IPS-18a (cell line): Measurements from ENCODE around the gene ZNF516.
"Not testable (repeated sequence)": the region's sequence is repeated elsewhere in the genome, so short reads cannot be mapped to it uniquely, and the experiment has no call there.

Experiments
- H3K27ac ChIP-seq: one replicate; pipeline ENCODE4 v1.5.1; 2013; ENCODE audit warnings: low read length
- H3K27me3 ChIP-seq: one replicate; pipeline ENCODE4 v1.6.1; 2013; ENCODE audit warnings: mild to moderate bottlenecking, low read length; ENCODE audit not compliant: control insufficient read depth, insufficient read depth
- H3K36me3 ChIP-seq: one replicate; pipeline ENCODE4 v1.6.1; 2013; ENCODE audit warnings: low read depth, low read length; ENCODE audit not compliant: control insufficient read depth
- H3K4me1 ChIP-seq: one replicate; pipeline ENCODE4 v1.6.1; 2013; ENCODE audit warnings: low read depth, low read length; ENCODE audit not compliant: control insufficient read depth
- H3K4me3 ChIP-seq: one replicate; pipeline ENCODE4 v1.5.1; 2013; ENCODE audit warnings: low read length
- H3K9ac ChIP-seq: one replicate; pipeline ENCODE4 v1.6.1; 2013; ENCODE audit warnings: mild to moderate bottlenecking, low read length, moderate library complexity
- H3K9me3 ChIP-seq: one replicate; pipeline ENCODE4 v1.6.1; 2013; ENCODE audit warnings: low read depth, low read length; ENCODE audit not compliant: control insufficient read depth

ZNF516 gene

GRCh38 chr18:76475450-76476194 lies 19.4 kb downstream of the ZNF516 start:
- no peak overlapping the region for H3K4me3 ChIP-seq
- no peaks in the 10 kb centered on the region for H3K36me3 ChIP-seq
- no peaks in the 10 kb centered on the region for H3K4me1 ChIP-seq
- no peak overlapping the region for H3K9ac ChIP-seq
- H3K27me3 ChIP-seq, result no peaks in the 10 kb centered on the region
- no peaks in the 10 kb centered on the region for H3K9me3 ChIP-seq
- H3K27ac ChIP-seq, result no peak overlapping the region

GRCh38 chr18:76474824-76475223 lies 20.2 kb downstream of the ZNF516 start:
- no peaks in the 10 kb centered on the region for H3K9me3 ChIP-seq
- H3K27ac ChIP-seq, result no peak overlapping the region
- no peaks in the 10 kb centered on the region for H3K27me3 ChIP-seq
- no peak overlapping the region for H3K4me3 ChIP-seq
- no peaks in the 10 kb centered on the region for H3K36me3 ChIP-seq
- H3K9ac ChIP-seq, result no peak overlapping the region
- no peaks in the 10 kb centered on the region for H3K4me1 ChIP-seq

GRCh38 chr18:76473521-76473920 lies 21.5 kb downstream of the ZNF516 start:
- H3K27me3 ChIP-seq, H3K27ac ChIP-seq, H3K9ac ChIP-seq, H3K4me1 ChIP-seq, H3K36me3 ChIP-seq, H3K4me3 ChIP-seq, H3K9me3 ChIP-seq: not testable (repeated sequence)

- H3K9me3 ChIP-seq, result no peaks in the 10 kb centered on the region
- H3K4me3 ChIP-seq, result no peak overlapping the region
- no peak overlapping the region for H3K9ac ChIP-seq
- H3K27ac ChIP-seq, result no peak overlapping the region
- H3K4me1 ChIP-seq, result no peaks in the 10 kb centered on the region
- H3K27me3 ChIP-seq, result no peaks in the 10 kb centered on the region
- H3K36me3 ChIP-seq, result no peaks in the 10 kb centered on the region
Observed at GRCh38 chr18:76472829-76473228, 22.2 kb downstream of the ZNF516 start.

GRCh38 chr18:76471593-76471992 lies 23.4 kb downstream of the ZNF516 start:
- no peaks in the 10 kb centered on the region for H3K36me3 ChIP-seq
- no peak overlapping the region for H3K4me3 ChIP-seq
- H3K4me1 ChIP-seq, result no peaks in the 10 kb centered on the region
- H3K27me3 ChIP-seq, result no peaks in the 10 kb centered on the region
- H3K9me3 ChIP-seq, result no peaks in the 10 kb centered on the region
- no peak overlapping the region for H3K9ac ChIP-seq
- H3K27ac ChIP-seq, result no peak overlapping the region

GRCh38 chr18:76468345-76469304 lies 26.4 kb downstream of the ZNF516 start:
- no peaks in the 10 kb centered on the region for H3K36me3 ChIP-seq
- H3K9ac ChIP-seq, result no peak overlapping the region
- H3K27ac ChIP-seq, result no peak overlapping the region
- H3K27me3 ChIP-seq, result no peaks in the 10 kb centered on the region
- H3K4me1 ChIP-seq, result no peaks in the 10 kb centered on the region
- no peaks in the 10 kb centered on the region for H3K9me3 ChIP-seq
- no peak overlapping the region for H3K4me3 ChIP-seq

- Histone ChIP-seq H3K36me3 (no peaks in the 10 kb centered on the region), H3K9me3 (no peaks in the 10 kb centered on the region), H3K4me3 (no peak overlapping the region), H3K4me1 (no peaks in the 10 kb centered on the region), H3K9ac (no peak overlapping the region), H3K27ac (no peak overlapping the region), H3K27me3 (no peaks in the 10 kb centered on the region)
Observed at GRCh38 chr18:76467371-76468190, 27.5 kb downstream of the ZNF516 start.

GRCh38 chr18:76466410-76466991 lies 28.5 kb downstream of the ZNF516 start:
- H3K27me3 ChIP-seq, result no peaks in the 10 kb centered on the region
- no peak overlapping the region for H3K4me3 ChIP-seq
- no peak overlapping the region for H3K27ac ChIP-seq
- no peaks in the 10 kb centered on the region for H3K9me3 ChIP-seq
- H3K9ac ChIP-seq, result no peak overlapping the region
- no peaks in the 10 kb centered on the region for H3K36me3 ChIP-seq
- H3K4me1 ChIP-seq, result no peaks in the 10 kb centered on the region

GRCh38 chr18:76465630-76466409 lies 29.2 kb downstream of the ZNF516 start:
- Histone ChIP-seq H3K4me1 (no peaks in the 10 kb centered on the region), H3K27ac (no peak overlapping the region), H3K36me3 (no peaks in the 10 kb centered on the region), H3K9ac (no peak overlapping the region), H3K9me3 (no peaks in the 10 kb centered on the region), H3K4me3 (no peak overlapping the region), H3K27me3 (no peaks in the 10 kb centered on the region)

- no peaks in the 10 kb centered on the region for H3K4me1 ChIP-seq
- no peak overlapping the region for H3K9ac ChIP-seq
- no peak overlapping the region for H3K27ac ChIP-seq
Observed at GRCh38 chr18:76464281-76465259, 30.5 kb downstream of the ZNF516 start.

More at GRCh38 chr18:76464281-76465259, 30.5 kb downstream of the ZNF516 start:
- Histone ChIP-seq H3K4me3 (no peak overlapping the region), H3K27me3 (no peaks in the 10 kb centered on the region), H3K36me3 (no peaks in the 10 kb centered on the region), H3K9me3 (no peaks in the 10 kb centered on the region)
